Right renal pelvis (tissue), 4 donors: Measurements from ENCODE around the gene ALG8. TPM values are rescaled to one million over a fixed set of nuclear protein-coding genes. Genes with fewer than 3 reads are reported as not detected.
"Not testable (repeated sequence)": the region's sequence is repeated elsewhere in the genome, so short reads cannot be mapped to it uniquely, and the experiment has no call there.

ENCODE experiments used
- DNase-seq, 4 donors: peaks; one replicate each; pipeline ENCODE4 v3.0.0-alpha.2; 2013; ENCODE audit warnings: low read depth in 4 of 4, low spot score in 3 of 4, missing footprints in 1 of 4
- polyA plus RNA-seq, 4 donors: library from polyadenylated mRNA; unstranded; fragments of 120-200 nt; gene quantifications; one replicate each; pipeline ENCODE4 v1.2.1, GENCODE V29; 2013; ENCODE audit not compliant: insufficient read length in 4 of 4

ALG8 gene
- polyA plus RNA-seq, 4 donors = 58.9 to 72.5 (median 62.2) TPM

DNA sequence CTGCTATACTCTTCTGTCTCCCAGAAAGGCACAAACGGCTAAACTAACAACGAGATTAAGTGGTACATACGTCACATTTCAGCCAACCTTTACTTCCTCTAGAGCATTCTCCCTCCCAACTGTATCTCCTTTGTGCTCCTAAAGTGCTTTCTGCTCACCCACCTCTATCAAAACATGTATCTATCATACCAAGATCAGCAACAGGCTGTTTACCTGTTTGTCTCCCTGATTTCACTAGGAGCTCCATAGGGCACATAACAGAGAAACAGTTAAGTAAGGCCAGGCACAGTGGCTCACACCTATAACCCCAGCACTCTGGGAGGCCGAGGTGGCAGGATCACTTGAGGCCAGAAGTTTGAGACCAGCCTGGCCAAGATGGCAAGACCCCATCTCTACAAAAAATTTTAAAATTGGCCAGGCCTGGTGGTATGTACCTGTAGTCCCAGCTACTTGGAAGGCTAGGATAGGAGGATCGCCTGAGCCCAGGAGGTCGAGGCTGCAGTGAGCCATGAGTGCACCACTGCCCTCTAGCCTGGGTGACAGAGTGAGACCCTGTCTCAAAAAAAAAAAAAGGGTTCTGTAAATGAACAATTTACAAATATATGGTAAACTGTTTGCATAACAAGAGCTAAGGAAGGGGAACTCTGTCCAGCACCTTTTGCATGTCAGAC is 62.6 kb downstream of the ALG8 start:
- DNase-seq = no peak

DNA sequence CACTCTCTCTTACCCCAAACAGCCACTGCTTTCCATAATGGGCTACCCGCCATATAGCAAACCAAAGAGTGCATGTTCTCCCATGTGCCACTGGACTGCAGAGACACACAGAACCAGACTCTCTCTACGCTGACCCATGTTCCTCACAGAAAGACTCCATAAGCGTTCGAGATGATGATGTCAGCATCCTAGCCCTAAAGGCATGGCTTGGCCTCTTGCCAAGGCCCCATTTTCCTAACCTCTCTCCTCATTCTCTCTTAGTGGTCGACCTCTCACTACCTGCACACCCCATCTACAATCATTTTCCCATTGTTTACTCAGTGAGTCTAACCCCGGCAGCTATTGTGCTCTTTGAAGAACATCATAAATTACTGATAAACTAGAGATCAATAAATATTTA is 64.7 kb downstream of the ALG8 start:
- DNase-seq = no peak

DNA sequence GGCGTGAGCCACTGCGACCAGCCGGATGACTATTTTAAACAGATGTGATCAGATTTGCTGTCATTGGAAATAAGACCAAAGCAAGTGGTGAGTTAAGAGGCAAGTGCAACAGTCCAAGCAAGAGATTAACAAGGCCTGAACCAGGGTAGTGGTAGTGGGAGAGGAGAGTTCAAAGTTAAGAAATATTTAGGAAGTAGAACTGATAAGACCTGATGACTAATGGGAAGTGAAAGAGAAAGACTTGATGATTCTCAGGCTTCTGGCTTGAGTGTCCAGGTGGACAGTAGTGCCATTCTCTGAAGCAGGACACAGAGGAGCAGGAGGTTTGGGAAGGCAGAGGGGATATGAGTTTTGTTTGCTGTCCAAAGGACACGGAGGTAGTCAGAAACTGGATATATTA is 67.0 kb downstream of the ALG8 start:
- DNase-seq = no peak

DNA sequence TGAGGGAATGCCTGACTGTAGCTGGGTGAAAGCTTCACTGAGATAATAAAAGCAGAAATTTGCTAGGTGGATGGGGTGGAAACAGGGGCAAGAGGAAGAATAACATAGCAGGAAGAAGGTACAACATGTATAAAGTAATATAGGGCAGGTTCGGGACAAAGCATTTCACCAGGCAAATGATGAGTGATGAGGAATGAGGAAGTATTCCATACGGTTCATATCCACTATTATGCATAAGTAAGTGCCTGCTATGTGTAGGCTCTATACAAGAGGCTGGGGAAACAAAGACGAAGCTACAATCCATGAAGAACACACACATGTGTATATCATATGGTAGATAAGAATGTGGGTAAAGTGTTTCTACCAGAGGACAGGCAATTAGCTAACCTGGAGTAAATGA is 67.7 kb downstream of the ALG8 start:
- DNase-seq = no peak

DNA sequence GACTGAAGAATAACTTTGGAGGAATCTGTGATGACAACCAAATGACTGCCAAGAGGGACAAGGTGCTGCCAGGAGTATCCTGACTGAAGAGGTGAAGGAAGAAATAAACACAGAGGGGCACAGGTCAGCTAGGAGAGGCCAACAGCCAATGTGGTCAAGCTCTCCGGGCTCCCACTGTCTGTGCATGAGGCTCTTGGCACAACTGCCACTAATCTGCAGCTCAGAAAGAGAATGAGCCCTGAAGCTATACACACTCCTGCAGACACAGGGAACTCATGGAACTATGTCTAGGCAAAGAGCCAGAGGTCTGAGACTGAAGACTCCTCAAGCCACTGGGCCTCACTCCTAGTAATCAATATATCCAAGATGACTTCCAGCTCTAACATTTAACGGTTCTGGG is 68.8 kb downstream of the ALG8 start:
- no peak for DNase-seq

DNA sequence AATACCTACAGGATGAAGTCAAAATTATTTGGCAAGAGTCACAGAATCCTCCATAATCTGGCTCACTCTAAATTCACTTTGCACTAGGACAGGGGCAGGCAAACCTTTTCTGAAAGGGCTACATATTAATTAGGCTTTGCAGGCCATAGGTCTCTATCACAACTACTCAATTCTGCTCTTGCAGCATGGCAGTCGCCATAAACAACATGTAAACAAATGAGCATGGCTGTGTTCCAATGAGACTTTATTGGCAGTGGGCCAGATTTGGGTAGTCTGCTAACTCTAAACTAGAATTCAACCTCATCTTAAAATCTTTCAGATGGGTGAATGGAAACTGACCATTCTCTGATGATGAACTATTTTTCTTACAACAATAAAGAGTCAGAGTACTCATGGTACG is 70.0 kb downstream of the ALG8 start:
- no peak for DNase-seq

DNA sequence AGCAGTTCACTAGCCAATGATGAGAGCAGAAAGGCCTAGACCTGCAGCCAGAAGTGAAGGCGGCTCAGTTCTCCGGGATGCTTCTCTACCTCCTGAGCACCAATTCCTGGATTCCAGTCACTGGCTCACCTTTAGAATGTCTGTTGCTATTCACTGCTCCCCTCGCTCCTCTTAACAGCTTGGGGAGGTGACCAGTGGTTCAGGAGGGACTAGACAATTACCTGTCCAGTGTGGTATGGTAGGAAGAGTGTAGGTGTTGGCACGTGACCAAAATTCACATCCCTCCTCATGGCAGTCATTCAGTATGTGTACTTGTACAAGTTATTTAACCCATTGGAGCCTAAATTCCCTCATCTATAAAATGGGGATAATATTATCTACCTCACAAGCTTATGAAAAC is 71.7 kb downstream of the ALG8 start:
- DNase-seq = no peak

DNA sequence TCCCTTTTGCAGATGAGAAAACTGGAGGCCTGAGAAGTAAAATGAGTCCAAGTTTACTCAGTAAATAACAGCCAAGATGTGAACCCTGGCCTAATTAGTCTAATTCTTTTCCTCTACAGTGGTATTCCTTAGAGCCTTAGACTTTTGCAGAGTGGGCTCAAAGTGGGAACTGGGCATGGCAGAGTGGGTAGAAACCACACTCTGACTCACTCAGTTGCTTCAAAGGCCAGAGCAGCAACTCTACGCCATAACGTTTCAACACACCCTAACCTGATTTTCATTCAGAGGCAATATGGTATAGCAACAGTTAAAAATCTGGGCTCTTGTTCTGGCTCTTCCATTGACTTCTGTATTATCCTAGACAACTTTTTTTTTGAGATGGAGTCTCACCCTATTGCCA is 73.0 kb downstream of the ALG8 start:
- DNase-seq = no peak

DNA sequence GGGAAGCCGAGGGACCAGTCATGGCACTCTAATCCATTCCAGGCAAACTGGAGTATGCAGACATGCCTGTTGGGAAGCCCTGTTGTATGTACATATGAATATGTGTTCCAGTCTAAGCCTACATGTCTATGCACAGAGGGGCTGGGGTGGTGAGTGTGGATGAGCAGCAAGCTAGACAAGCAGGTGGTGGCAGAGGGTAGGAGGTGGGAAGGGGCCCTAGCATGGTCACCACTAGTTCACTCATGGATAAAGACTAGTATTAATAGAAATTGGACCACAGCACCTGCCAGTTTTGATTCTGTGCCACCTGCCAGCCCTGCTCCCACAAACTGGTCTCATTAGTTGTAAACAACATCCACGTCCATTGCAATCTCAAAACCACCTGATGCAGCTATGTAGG is 74.2 kb downstream of the ALG8 start:
- DNase-seq = no peak

DNA sequence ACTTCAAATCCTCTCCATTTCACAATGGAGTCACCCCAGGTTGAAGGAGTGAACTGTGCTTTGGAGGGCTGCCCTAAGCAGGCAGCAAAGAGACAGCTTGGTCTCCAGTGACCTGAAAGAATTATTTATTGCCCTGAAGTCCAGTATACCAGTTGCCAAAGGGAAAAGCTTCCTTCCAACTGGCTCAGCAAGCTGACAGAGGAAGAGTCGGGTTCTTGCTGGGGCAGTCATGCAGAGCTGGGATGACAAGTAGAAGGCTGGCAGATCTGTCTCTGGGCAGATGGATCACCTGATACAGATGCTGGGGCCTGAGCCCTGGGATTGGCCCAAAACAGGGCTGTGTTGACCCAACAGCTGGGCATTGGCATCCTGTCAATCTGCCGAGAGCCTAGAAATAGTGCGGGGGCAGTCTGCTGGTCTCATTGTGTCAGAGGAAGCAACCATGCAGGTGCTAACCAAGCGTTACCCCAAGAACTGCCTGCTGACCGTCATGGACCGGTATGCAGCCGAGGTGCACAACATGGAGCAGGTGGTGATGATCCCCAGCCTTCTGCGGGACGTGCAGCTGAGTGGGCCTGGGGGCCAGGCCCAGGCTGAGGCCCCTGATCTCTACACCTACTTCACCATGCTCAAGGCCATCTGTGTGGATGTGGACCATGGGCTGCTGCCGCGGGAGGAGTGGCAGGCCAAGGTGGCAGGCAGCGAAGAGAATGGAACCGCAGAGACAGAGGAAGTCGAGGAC is 75.8 kb downstream of the ALG8 start, which contains the start of gene THRSP:
THRSP (plus strand) TSS at position 422 of the 742 bp plus-strand sequence; CDS start at position 443, 21 bp downstream.
- DNase-seq = no peak

DNA sequence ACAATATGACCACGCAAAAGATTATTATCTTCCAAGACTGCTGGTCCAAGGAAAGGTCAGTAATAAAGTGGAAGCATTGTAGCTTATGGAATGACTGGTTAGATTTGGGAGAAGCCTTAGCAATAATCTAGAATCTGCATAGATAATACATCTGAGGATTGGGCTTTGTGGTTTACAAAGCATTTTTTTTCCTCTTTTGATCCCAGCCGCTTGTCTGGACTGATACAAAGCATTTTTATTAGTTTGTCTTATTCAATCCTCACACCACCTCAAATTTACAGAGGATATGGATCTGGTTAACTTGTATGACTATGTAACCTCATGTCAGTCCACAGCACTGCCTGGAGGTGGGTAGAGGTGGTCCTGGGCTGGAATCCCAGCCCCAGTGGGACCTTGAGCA is 76.8 kb downstream of the ALG8 start:
- no peak for DNase-seq

DNA sequence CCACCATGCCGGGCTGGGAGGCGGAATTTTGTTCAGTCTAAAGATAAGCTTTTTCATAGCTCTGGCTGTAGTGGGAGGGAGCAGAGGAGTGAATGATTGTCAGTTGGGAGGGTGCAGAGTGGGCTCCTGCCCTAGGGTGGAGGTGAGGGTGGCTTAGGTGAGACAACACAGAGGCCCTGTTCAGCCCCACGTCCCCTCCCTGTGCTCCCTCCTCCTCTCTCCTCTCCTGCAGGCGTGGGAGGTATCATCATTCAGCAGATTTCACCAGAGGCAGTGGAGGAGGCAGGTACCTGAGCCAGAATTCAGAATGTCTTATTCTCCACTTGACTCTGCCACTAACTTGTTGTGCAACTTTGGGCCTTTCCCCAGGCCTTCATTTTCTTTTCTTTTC is 77.5 kb downstream of the ALG8 start:
- DNase-seq = no peak

DNA sequence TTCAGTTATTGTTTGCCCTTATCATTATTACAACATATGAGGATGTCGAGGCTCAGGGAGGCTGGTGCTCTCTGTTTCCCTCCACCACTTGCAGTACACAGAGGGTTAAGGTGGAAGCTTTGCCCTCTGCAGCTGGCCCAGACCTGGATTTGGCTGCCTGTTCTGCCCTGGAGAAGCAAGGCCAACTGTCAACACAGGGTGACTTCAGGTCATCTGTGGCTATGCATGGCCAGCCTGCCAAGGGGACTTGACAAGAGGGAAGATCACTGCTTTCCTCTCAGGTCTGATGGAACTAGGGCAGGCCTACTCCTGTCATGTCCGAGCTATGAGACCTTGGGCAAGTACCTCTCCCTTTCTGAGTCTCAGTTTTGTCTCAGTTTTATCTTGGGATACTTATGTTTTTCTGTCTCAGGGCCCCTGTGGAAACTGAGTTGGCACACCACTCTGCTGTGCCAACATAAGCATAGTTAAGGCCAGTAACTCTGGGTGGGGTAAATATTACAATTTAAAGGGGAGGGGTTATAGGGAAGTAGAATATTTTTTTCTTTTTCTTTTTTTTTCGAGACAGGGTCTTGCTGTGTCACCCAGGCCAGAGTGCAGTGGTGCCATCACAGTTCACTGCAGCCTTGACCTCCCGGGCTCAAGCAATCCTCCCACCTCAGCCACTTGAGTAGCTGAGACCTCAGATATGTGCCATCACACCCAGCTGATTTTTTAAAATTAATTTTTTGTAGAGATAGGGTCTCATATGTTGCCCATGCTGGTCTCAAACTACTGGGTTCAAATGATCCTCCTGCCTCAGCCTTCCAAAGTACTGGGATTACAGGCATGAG is 78.1 kb downstream of the ALG8 start:
- DNase-seq = no peak

DNA sequence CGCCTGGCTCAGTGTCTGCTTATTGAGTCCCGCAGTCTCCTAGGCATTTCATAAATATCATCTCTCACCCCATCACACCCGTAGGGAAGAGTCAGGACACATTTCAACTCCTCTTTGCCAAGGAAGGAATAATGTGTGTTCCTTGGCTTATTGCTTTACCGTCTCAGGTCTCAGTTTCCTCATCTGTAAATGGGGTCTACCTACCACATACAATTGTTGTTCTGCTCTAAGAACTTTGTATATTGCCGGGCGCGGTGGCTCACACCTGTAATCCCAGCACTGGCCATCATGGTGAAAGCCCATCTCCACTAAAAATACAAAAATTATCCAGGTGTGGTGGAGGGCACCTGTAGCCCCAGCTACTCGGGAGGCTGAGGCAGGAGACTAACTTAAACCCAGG is 78.9 kb downstream of the ALG8 start:
- no peak for DNase-seq

DNA sequence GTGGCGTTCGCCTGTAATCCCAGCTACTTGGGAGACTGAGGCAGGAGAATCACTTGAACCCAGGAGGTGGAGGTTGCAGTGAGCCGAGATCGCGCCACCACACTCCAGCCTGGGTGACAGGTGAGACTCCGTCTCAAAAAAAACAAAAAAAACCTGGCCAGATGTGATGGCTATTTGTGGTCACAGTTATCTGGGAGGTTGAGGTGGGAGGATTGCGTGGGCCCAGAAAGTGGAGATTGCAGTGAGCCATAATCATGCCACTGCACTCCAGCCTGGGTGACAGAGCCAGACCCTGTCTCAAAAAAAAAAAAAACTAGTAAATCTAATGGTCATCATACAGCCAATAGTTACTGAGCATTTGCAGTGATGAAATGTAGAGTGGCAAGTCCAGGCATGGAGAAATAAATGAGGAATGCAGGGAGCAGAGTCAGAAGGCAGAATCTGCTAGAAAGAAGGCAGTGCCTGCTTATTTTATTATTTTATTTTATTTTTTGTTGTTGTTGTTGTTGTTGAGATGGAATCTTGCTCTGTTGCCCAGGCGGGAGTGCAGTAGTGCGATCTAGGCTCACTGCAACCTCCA is 79.6 kb downstream of the ALG8 start:
- DNase-seq = not testable (repeated sequence)

DNA sequence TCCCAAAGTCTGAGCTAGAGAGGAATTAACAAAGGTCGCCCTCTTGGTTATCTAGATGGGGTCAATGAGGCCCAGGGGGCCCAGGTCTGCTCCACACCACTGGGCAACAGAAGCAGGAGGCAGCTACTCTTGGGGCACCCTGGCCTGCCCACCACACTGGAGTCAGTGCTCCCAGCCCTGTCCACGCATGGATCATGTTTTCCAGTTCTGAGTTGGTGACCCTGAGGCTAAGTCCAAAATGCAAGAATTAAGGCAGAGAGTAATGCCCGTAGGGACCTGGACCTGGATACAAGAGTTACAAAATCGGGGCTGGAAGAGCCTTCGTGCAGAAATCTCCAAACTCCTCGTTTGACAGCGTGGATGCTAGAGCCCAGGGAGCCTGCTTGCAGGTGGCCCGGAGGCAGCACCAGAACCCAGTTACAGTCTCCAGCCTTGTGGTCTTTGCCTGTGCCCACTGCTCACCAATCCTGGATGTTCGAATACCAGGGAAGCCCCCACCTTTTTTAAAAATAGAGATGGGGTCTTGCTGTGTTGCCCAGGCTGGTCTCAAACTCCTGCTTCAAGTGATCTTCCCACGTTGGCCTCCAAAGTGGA is 81.9 kb downstream of the ALG8 start:
- no peak for DNase-seq

DNA sequence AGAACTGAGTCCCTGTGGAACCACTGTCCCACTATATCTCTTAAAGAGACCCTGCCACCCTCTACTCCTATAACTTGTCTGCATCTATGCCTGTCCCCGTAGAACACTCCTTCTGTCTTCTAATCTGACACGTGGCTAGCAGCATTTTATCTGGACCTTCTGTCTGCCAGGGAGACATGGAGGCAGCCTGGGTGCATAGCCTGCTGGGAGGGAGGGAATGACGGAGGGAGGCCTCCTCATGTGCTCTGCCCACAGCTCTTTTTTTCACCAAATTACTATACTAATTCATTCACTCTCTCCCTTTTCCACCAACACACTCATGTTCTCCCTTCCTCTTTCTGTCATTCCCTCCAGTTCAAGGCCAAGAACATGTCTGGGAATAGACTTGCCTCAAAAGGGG is 83.3 kb downstream of the ALG8 start:
- DNase-seq = no peak

DNA sequence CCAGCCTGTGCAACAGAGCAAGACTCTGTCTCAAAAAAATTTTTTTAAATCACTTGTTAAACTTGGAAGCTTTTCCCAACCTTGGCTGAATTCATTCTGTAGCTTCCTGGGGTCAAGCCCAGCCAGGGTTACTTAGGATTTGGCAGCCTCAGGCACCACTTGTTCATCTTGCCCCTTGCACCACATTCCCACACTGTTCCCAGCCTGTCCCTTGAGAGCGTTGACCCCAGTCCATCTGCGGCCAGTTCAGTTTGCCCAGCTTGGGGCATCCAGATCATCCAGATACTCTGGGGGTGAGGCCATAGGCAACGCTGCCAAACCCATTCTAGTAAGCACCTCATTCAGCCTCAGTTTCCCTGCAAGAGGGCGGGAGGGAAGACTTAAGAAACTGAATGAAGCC is 84.5 kb downstream of the ALG8 start:
- DNase-seq = no peak

DNA sequence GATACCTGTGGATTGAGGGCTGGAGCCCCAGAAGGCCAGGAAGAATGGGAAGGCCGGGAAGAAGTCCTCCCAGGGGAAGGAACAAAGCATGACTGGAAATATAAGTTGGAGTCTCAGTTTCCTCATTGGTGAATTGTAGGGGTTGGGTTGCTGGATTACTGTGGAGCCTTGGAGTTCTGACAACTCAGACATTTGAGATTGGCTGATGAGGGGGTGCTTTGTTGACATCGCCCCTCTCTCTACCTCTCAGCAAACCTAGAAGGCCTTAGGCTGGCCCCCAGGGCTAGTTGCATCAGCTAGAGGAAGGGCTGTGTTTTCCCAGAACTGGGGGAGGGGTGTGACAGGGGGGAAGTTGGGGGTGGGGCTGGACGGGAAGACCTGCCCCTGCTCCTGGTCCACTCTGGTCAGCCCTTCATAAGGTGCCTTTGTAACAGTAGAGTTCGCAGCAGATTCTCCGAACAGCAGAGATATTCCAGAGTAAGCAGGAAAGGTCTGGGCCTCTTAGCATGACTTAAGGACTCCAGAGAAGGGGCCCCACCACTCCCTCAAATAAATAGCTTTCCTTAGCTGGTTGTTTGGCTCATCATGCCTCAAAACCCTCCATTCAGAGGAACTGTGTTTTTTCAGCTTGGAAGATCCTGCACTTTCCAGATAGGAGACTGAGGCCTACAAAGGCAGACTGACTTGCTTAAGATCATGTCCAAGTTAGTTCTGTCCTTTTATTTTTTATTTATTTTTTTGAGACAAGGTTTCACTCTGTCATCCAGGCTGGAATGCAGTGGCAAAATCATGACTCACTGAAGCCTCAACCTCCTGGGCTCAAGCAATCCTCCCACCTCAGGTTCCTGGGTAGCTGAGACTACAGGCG is 88.2 kb downstream of the ALG8 start:
- no peak for DNase-seq
